ENCODE measurements around the gene GFOD1. TPM values are rescaled to one million over a fixed set of nuclear protein-coding genes. Genes with fewer than 3 reads are reported as not detected.

Gene GFOD1
- total and polyA plus RNA-seq, 2 of the 4 experiments (the other 2 are of a cell fraction): 1.8 to 3.4 TPM

DNA sequence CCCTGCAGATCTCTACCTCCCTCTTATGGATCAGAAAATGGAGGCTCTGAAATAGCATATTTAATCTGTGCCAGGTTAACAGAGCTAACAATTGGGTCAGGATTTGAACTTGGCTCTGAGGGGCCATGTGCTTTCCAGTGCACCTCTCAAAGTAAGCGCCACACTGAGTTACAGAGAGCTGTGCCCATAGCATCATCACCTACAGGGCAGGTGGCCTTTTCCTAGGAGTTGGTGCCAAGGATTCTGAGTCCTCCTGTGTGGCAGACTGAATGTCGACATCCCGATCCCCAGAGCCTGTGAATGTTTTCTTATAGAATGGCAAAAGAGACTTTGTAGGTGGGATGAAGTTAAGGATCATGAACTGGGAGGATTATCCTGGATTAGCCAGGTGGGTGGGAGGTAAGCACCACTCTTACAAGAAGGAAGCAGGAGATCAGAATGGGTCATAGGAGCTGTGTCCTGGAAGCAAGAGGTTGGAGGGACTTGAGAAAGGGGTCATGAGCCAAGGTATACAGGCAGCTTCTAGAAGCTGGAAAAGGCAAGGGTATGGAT lies 91.1 kb downstream of the GFOD1 start:
- dilution Hi-C loops (cut with HindIII; ENCODE audit: low sequenced_read_pairs, unreplicated experiment): no loop called here

More for the DNA sequence above, 91.1 kb downstream of the GFOD1 start:
- Histone ChIP-seq H4K20me1 (ENCODE audit: insufficient read depth, low read length) (no peaks in the 10 kb centered on the region), H3K36me3 (ENCODE audit: control insufficient read depth, insufficient read depth, low read length) (no peaks in the 10 kb centered on the region), H3K9ac (ENCODE audit: low read depth, low read length) (no peak overlapping the region), H3K14ac (replicated peaks; ENCODE audit: low read depth, low read length) (no peak overlapping the region), H3K4me1 (ENCODE audit: control insufficient read depth, insufficient read depth, low read length) (peaks cover 8% of the 10 kb centered on the region), H3K27ac (ENCODE audit: insufficient read depth, low read length) (no peak overlapping the region), H2BK20ac (ENCODE audit: low read depth, low read length) (no peak overlapping the region), H2BK15ac (ENCODE audit: low read depth, low read length) (no peak overlapping the region), H3K56ac (ENCODE audit: extremely low read depth, insufficient read depth, low read length) (no peak overlapping the region), H3K4ac (ENCODE audit: low read depth, low read length) (no peak overlapping the region), H3K27me3 (ENCODE audit: control insufficient read depth, insufficient read depth, low read length) (no peaks in the 10 kb centered on the region), H3K79me1 (ENCODE audit: low read depth in 1 of 2, low read length in 2 of 2) (peaks cover 2 to 4% of the 10 kb centered on the region in 2 experiments; a peak in 1 of 4 replicates), H2AFZ (replicated peaks; ENCODE audit: low read length, poor library complexity) (no peak overlapping the region), H3K9me3 (ENCODE audit: control insufficient read depth, insufficient read depth, low read length) (no peaks in the 10 kb centered on the region), H3K23ac (ENCODE audit: low read depth, low read length) (no peak overlapping the region), H3K4me2 (ENCODE audit: low read depth, low read length) (no peak overlapping the region), H3K18ac (ENCODE audit: low read depth, low read length) (no peak overlapping the region), H4K5ac (ENCODE audit: low read depth, low read length) (no peak overlapping the region), H3K9me1 (ENCODE audit: insufficient read depth, low read length) (peaks cover 5% of the 10 kb centered on the region; the same call in 1 of the 2 replicates), H2BK5ac (ENCODE audit: low read depth, low read length, poor library complexity, severe bottlenecking) (no peak overlapping the region), H2AK9ac (replicated peaks; ENCODE audit: low read depth, low read length, poor library complexity) (no peak overlapping the region), H2AK5ac (ENCODE audit: low read depth, low read length) (peak overlapping the region; percentile 54; the same call in 1 of the 2 replicates), H4K8ac (ENCODE audit: low read depth in 2 of 2, low read length in 2 of 2) (no peak overlapping the region), H3K4me3 (ENCODE audit: insufficient read depth, low read depth, low read length) (no peak overlapping the region), H2BK120ac (ENCODE audit: low read depth, low read length) (0 out of 2 replicates have a peak overlapping the region, but pooled peaks have one; percentile 0), H4K91ac (ENCODE audit: insufficient read depth, low read depth, low read length) (no peak overlapping the region)
- TF ChIP-seq CEBPB (IDR thresholded peaks at IDR 0.05; ENCODE audit: low read depth, low read length) (no peak), FOS (IDR thresholded peaks at IDR 0.05; ENCODE audit: low read depth, low read length) (no peak), CHD1 (IDR thresholded peaks at IDR 0.05; ENCODE audit: low read depth, low read length) (no peak), NFE2L2 (IDR thresholded peaks at IDR 0.05; ENCODE audit: low read depth, low read length) (no peak), MAZ (IDR thresholded peaks at IDR 0.05; ENCODE audit: borderline replicate concordance, low read depth, low read length) (no peak), MAFK (IDR thresholded peaks at IDR 0.05; ENCODE audit: low read depth, low read length) (no peak), MXI1 (IDR thresholded peaks at IDR 0.05; ENCODE audit: borderline replicate concordance, low read depth, low read length) (no peak), SMC3 (IDR thresholded peaks at IDR 0.05; ENCODE audit: low read depth, low read length) (no peak), ELK1 (IDR thresholded peaks at IDR 0.05; ENCODE audit: borderline replicate concordance, low read depth, low read length) (no peak), POLR2A (IDR thresholded peaks at IDR 0.05; ENCODE audit: low read depth, low read length) (no peak)
- TF ChIP-seq, protein P1, sequence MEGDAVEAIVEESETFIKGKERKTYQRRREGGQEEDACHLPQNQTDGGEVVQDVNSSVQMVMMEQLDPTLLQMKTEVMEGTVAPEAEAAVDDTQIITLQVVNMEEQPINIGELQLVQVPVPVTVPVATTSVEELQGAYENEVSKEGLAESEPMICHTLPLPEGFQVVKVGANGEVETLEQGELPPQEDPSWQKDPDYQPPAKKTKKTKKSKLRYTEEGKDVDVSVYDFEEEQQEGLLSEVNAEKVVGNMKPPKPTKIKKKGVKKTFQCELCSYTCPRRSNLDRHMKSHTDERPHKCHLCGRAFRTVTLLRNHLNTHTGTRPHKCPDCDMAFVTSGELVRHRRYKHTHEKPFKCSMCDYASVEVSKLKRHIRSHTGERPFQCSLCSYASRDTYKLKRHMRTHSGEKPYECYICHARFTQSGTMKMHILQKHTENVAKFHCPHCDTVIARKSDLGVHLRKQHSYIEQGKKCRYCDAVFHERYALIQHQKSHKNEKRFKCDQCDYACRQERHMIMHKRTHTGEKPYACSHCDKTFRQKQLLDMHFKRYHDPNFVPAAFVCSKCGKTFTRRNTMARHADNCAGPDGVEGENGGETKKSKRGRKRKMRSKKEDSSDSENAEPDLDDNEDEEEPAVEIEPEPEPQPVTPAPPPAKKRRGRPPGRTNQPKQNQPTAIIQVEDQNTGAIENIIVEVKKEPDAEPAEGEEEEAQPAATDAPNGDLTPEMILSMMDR (conservative IDR thresholded peaks at IDR 0.05; ENCODE audit: low read depth, low read length): no peak
- no peak for DNase-seq
- ATAC-seq (ENCODE audit: low read depth): no peak
- CTCF ChIA-PET: interaction anchor here (1.0 kb wide), 1 partner anchor 12 kb away, joined by 6 read pairs; no protein-coding TSS in a partner anchor
- no TSS peak for BruUV-seq (replicated peaks)
- intact Hi-C loops (cut with micrococcal nuclease): no loop called here
- POLR2A ChIA-PET (ENCODE audit: unreplicated experiment): interaction anchor here (0.7 kb wide), 1 partner anchor 42 kb away, joined by 3 read pairs; no protein-coding TSS in a partner anchor
- in situ Hi-C loops (cut with MboI; ENCODE audit: low sequenced_read_pairs): no loop called here
- 86% methylated on average over 1 of the region's 3 CpGs; no CpG with 5 or more reads in 1 of the 2 experiments for WGBS, 2 experiments (ENCODE audit: extremely low coverage in 2 of 2, insufficient read length in 1 of 2)
